Renal cortical epithelial cell (primary cell): Measurements from ENCODE around the gene TREM1. TPM values are rescaled to one million over a fixed set of nuclear protein-coding genes. Genes with fewer than 3 reads are reported as not detected.
"Not testable (repeated sequence)": the region's sequence is repeated elsewhere in the genome, so short reads cannot be mapped to it uniquely, and the experiment has no call there.

Source experiments
- DNase-seq: peaks from one replicate; pipeline ENCODE4 v3.0.0-alpha.2; 2011; ENCODE audit warnings: low read depth
- total RNA-seq: library from RNA; depleted of rRNA; stranded (reverse); fragments of >200 nt; gene quantifications from 2 replicates; pipeline ENCODE4 v1.2.3, GENCODE V29; 2014

Gene TREM1
- total RNA-seq, 1 donor from 2014 or later: not detected

GRCh38 chr6:41297248-41297647, 10.8 kb upstream of the TREM1 start:
- not testable (repeated sequence) for DNase-seq

GRCh38 chr6:41294214-41294872, 7.9 kb upstream of the TREM1 start:
- DNase-seq: no peak

GRCh38 chr6:41291717-41292116, 5.2 kb upstream of the TREM1 start:
- no peak for DNase-seq

GRCh38 chr6:41289815-41290214, 3.3 kb upstream of the TREM1 start:
- DNase-seq: no peak

- DNase-seq: no peak
Observed at GRCh38 chr6:41288754-41289129, 2.3 kb upstream of the TREM1 start.

- no peak for DNase-seq
Observed at GRCh38 chr6:41288030-41288753, 1.7 kb upstream of the TREM1 start.

GRCh38 chr6:41284726-41285125, 1.8 kb downstream of the TREM1 start:
- peak; percentile 56 for DNase-seq

GRCh38 chr6:41283600-41283999, 2.9 kb downstream of the TREM1 start:
- no peak for DNase-seq

- no peak for DNase-seq
Observed at GRCh38 chr6:41280381-41281057, 6.0 kb downstream of the TREM1 start.

GRCh38 chr6:41278699-41279405, 7.6 kb downstream of the TREM1 start:
- peak; percentile 41 for DNase-seq

- DNase-seq: no peak
Observed at GRCh38 chr6:41277605-41278004, 8.9 kb downstream of the TREM1 start.

- no peak for DNase-seq
Observed at GRCh38 chr6:41275489-41275888, 11.0 kb downstream of the TREM1 start.

GRCh38 chr6:41274256-41274655, 12.2 kb downstream of the TREM1 start:
- no peak for DNase-seq

- DNase-seq: no peak
Observed at GRCh38 chr6:41273714-41274113, 12.8 kb downstream of the TREM1 start.

GRCh38 chr6:41272591-41273240, 13.8 kb downstream of the TREM1 start:
- DNase-seq: no peak

GRCh38 chr6:41271901-41272395, 14.5 kb downstream of the TREM1 start:
- no peak for DNase-seq

- DNase-seq: no peak
Observed at GRCh38 chr6:41269716-41270115, 16.8 kb downstream of the TREM1 start.

- DNase-seq: no peak
Observed at GRCh38 chr6:41269166-41269565, 17.3 kb downstream of the TREM1 start.

- no peak for DNase-seq
Observed at GRCh38 chr6:41268478-41268877, 18.0 kb downstream of the TREM1 start.

GRCh38 chr6:41266541-41266940, 19.9 kb downstream of the TREM1 start:
- DNase-seq: no peak

GRCh38 chr6:41263267-41263666, 23.2 kb downstream of the TREM1 start:
- DNase-seq: no peak

GRCh38 chr6:41262401-41262800, 24.1 kb downstream of the TREM1 start:
- no peak for DNase-seq
